GM19351 (cell line): Measurements from ENCODE around the gene ROCK2.
"Not testable (repeated sequence)": the region's sequence is repeated elsewhere in the genome, so short reads cannot be mapped to it uniquely, and the experiment has no call there.

Source experiments
- ATAC-seq: cut with Tn5 transposase; IDR thresholded peaks from one replicate; pipeline ENCODE4 v1.9.1; 2021; ENCODE audit warnings: mild to moderate bottlenecking, moderate library complexity; ENCODE audit not compliant: unreplicated experiment

ROCK2 gene

GRCh38 chr2:11241412-11242203 is 102.8 kb downstream of the ROCK2 start:
- ATAC-seq: no peak

GRCh38 chr2:11239666-11240462 is 104.6 kb downstream of the ROCK2 start:
- ATAC-seq: no peak

- no peak for ATAC-seq
These were observed 105.3 kb downstream of the ROCK2 start for GRCh38 chr2:11239147-11239546.

- ATAC-seq: no peak
These were observed 107.3 kb downstream of the ROCK2 start for GRCh38 chr2:11237122-11237521.

GRCh38 chr2:11236335-11236734 is 108.1 kb downstream of the ROCK2 start:
- no peak for ATAC-seq

- no peak for ATAC-seq
These were observed 108.9 kb downstream of the ROCK2 start for GRCh38 chr2:11235583-11235982.

- no peak for ATAC-seq
These were observed 110.1 kb downstream of the ROCK2 start for GRCh38 chr2:11234309-11234708.

- not testable (repeated sequence) for ATAC-seq
These were observed 113.2 kb downstream of the ROCK2 start for GRCh38 chr2:11231193-11231592.

- ATAC-seq: no peak
These were observed 115.7 kb downstream of the ROCK2 start for GRCh38 chr2:11228692-11229091.

- no peak for ATAC-seq
These were observed 116.8 kb downstream of the ROCK2 start for GRCh38 chr2:11227595-11227994.

- no peak for ATAC-seq
These were observed 119.5 kb downstream of the ROCK2 start for GRCh38 chr2:11224887-11225286.

- ATAC-seq: no peak
These were observed 121.6 kb downstream of the ROCK2 start for GRCh38 chr2:11222845-11223244.

- no peak for ATAC-seq
These were observed 124.0 kb downstream of the ROCK2 start for GRCh38 chr2:11220445-11220844.

GRCh38 chr2:11215407-11215806 is 129.0 kb downstream of the ROCK2 start:
- ATAC-seq: no peak

- ATAC-seq: no peak
These were observed 129.7 kb downstream of the ROCK2 start for GRCh38 chr2:11214770-11215169.

- ATAC-seq: no peak
These were observed 130.5 kb downstream of the ROCK2 start for GRCh38 chr2:11213975-11214374.

- ATAC-seq: no peak
These were observed 131.3 kb downstream of the ROCK2 start for GRCh38 chr2:11213090-11213638.

- ATAC-seq: no peak
These were observed 131.8 kb downstream of the ROCK2 start for GRCh38 chr2:11212645-11213044.

- ATAC-seq: no peak
These were observed 136.4 kb downstream of the ROCK2 start for GRCh38 chr2:11208083-11208482.

GRCh38 chr2:11203480-11203879 is 141.0 kb downstream of the ROCK2 start:
- ATAC-seq: peak; percentile 95

- ATAC-seq: no peak
These were observed 142.5 kb downstream of the ROCK2 start for GRCh38 chr2:11201969-11202368.

GRCh38 chr2:11200651-11201050 is 143.8 kb downstream of the ROCK2 start:
- ATAC-seq: no peak
